Thoracic aorta (tissue), 2 donors: Measurements from ENCODE around the gene ARL3. TPM values are rescaled to one million over a fixed set of nuclear protein-coding genes. Genes with fewer than 3 reads are reported as not detected.

Experiments used
- ATAC-seq: fragments of 150-250 bp; one replicate; pipeline ENCODE4 v1.8.0; 2017; ENCODE audit warnings: low read depth; ENCODE audit not compliant: insufficient number of reproducible peaks, low FRiP score
- DNase-seq: peaks from one replicate; pipeline ENCODE4 v3.0.0-alpha.2; 2020; ENCODE audit warnings: low spot score
- H3K27ac ChIP-seq, 2 donors: fragments of 200-600 bp; sonication (generic); 1 replicate in 1 of 2; 2 replicates in 1 of 2; pipeline ENCODE4 v1.5.1; 2016; ENCODE audit warnings: mild to moderate bottlenecking in 2 of 2, moderate library complexity in 2 of 2
- H3K27me3 ChIP-seq: fragments of 200-600 bp; sonication (generic); replicated peaks from 2 replicates; pipeline ENCODE4 v1.6.0; 2016; ENCODE audit warnings: mild to moderate bottlenecking; ENCODE audit not compliant: insufficient read depth
- H3K36me3 ChIP-seq: fragments of 200-600 bp; sonication (generic); one replicate; pipeline ENCODE4 v1.5.1; 2016
- H3K4me1 ChIP-seq, 2 donors: fragments of 200-600 bp; sonication (generic); 1 replicate in 1 of 2; 2 replicates in 1 of 2; pipeline versions ENCODE4 v1.5.1 to v1.6.0; 2016; ENCODE audit warnings: low read depth in 2 of 2, mild to moderate bottlenecking in 1 of 2; ENCODE audit not compliant: control insufficient read depth in 1 of 2
- H3K4me3 ChIP-seq: fragments of 200-600 bp; sonication (generic); 2 replicates; pipeline ENCODE4 v1.5.1; 2016; ENCODE audit warnings: mild to moderate bottlenecking
- H3K9me3 ChIP-seq: fragments of 200-600 bp; sonication (generic); 2 replicates; pipeline ENCODE4 v1.5.1; 2016
- total RNA-seq, 2 donors: library from RNA; depleted of rRNA; stranded (reverse); fragments of >200 nt; gene quantifications; one replicate each; pipeline versions ENCODE4 v1.1.0 to v1.2.3, GENCODE V29; 2016
- TF ChIP-seq, protein P1 (sequence below): fragments of 200-600 bp; sonication (generic); IDR thresholded peaks from one replicate; pipeline ENCODE4 v1.5.1; 2019; ENCODE audit warnings: antibody characterized with exemption

The ARL3 gene
- total RNA-seq, 2 donors from 2014 or later: 5.1 to 8.8 TPM

- Histone ChIP-seq H3K4me3 (no peak overlapping the region), H3K27me3 (no peaks in the 10 kb centered on the region), H3K36me3 (peaks cover 9% of the 10 kb centered on the region), H3K9me3 (no peaks in the 10 kb centered on the region), H3K27ac (no peak overlapping the region), H3K4me1 (peaks cover 3 to 7% of the 10 kb centered on the region in 2 donors)
- ATAC-seq (no peak), DNase-seq (no peak)
- TF ChIP-seq, protein P1, sequence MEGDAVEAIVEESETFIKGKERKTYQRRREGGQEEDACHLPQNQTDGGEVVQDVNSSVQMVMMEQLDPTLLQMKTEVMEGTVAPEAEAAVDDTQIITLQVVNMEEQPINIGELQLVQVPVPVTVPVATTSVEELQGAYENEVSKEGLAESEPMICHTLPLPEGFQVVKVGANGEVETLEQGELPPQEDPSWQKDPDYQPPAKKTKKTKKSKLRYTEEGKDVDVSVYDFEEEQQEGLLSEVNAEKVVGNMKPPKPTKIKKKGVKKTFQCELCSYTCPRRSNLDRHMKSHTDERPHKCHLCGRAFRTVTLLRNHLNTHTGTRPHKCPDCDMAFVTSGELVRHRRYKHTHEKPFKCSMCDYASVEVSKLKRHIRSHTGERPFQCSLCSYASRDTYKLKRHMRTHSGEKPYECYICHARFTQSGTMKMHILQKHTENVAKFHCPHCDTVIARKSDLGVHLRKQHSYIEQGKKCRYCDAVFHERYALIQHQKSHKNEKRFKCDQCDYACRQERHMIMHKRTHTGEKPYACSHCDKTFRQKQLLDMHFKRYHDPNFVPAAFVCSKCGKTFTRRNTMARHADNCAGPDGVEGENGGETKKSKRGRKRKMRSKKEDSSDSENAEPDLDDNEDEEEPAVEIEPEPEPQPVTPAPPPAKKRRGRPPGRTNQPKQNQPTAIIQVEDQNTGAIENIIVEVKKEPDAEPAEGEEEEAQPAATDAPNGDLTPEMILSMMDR: no peak
These were observed 32.5 kb downstream of the ARL3 start for GRCh38 chr10:102681696-102682095.

GRCh38 chr10:102679596-102679995 is 34.6 kb downstream of the ARL3 start:
- Histone ChIP-seq H3K4me1 (peaks cover 18 to 23% of the 10 kb centered on the region in 2 donors), H3K27ac (no peak overlapping the region), H3K27me3 (no peaks in the 10 kb centered on the region), H3K9me3 (no peaks in the 10 kb centered on the region), H3K36me3 (peaks cover 5% of the 10 kb centered on the region), H3K4me3 (no peak overlapping the region)
- ATAC-seq (no peak), DNase-seq (no peak)
- TF ChIP-seq, protein P1: no peak

DNA sequence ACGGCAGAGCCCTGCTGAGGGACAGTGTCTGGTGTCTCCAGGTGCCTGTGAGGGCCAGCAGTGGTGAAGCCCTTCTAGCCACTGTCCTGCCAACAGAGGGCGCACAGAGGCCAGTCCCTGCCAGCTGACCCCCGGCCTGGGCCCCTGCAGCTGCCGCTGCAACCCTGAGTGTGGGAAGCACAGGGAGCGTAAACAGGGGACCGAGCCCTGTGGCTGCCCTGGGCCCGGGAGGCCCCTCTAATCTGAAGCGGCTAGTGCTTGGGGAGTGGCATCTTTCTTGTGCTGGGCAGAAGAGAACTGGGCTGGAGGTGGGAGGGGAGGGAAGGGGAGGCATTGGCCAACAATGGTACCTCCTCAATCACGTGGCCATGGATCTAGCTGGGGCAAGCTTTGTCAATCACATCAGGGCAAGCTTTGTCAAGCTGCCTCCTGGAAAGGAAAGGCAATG is 35.3 kb downstream of the ARL3 start:
- H3K27me3 ChIP-seq: no peaks in the 10 kb centered on the region
- ATAC-seq: no peak
- TF ChIP-seq, protein P1: peak; percentile 48
- no peaks in the 10 kb centered on the region for H3K9me3 ChIP-seq
- peaks cover 5% of the 10 kb centered on the region for H3K36me3 ChIP-seq
- no peak for DNase-seq
- H3K27ac ChIP-seq: no peak overlapping the region
- peaks cover 24 to 27% of the 10 kb centered on the region in 2 donors for H3K4me1 ChIP-seq
- H3K4me3 ChIP-seq: peak overlapping the region; percentile 30

DNA sequence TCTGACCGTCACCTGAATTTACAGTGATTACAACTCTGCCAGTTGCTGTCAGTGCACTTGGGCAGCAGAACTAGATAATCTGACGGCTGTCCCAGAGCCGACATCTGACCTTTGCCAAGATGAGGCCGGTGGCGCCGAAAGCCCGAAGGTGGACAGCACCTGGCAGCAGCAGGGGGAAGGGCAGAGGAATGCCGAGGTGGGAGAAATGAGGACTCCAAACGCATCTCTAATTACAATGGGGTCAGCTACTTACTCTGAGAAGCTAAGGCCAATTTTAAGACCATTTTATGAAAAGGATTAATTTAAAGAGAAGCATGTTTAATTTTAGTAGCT is 36.2 kb downstream of the ARL3 start:
- Histone ChIP-seq H3K9me3 (no peaks in the 10 kb centered on the region), H3K27me3 (no peaks in the 10 kb centered on the region), H3K4me1 (peaks cover 32 to 35% of the 10 kb centered on the region in 2 donors), H3K27ac (no peak overlapping the region), H3K36me3 (peaks cover 5% of the 10 kb centered on the region), H3K4me3 (no peak overlapping the region)
- TF ChIP-seq, protein P1: no peak
- DNase-seq (no peak), ATAC-seq (no peak)

- ATAC-seq: no peak
- no peak overlapping the region for H3K27ac ChIP-seq
- H3K4me1 ChIP-seq: peaks cover 33 to 35% of the 10 kb centered on the region in 2 donors
These were observed 36.7 kb downstream of the ARL3 start for GRCh38 chr10:102677331-102678067.

More at GRCh38 chr10:102677331-102678067, 36.7 kb downstream of the ARL3 start:
- no peaks in the 10 kb centered on the region for H3K9me3 ChIP-seq
- no peak for DNase-seq
- H3K27me3 ChIP-seq: no peaks in the 10 kb centered on the region
- peaks cover 5% of the 10 kb centered on the region for H3K36me3 ChIP-seq
- H3K4me3 ChIP-seq: no peak overlapping the region
- TF ChIP-seq, protein P1: no peak
